ENCODE results near the gene SLC6A12. TPM values are rescaled to one million over a fixed set of nuclear protein-coding genes. Genes with fewer than 3 reads are reported as not detected.

Gene SLC6A12
- total RNA-seq, 1 experiment from 2014 or later = not detected

GRCh38 chr12:201361-201760, 12.6 kb downstream of the SLC6A12 start:
- TF ChIP-seq EZH2 (IDR thresholded peaks at IDR 0.05; ENCODE audit: low read depth) (no peak), CTCF (conservative IDR thresholded peaks at IDR 0.05) (no peak)
- no TSS peak for BruUV-seq (replicated peaks)
- DNase-seq = no peak

GRCh38 chr12:198705-199104, 15.3 kb downstream of the SLC6A12 start:
- Histone ChIP-seq H3F3A (ENCODE audit: insufficient read depth, low read depth) (no peaks in the 10 kb centered on the region), H3K4me3 (no peak overlapping the region), H3K4me1 (replicated peaks; ENCODE audit: insufficient read depth) (no peaks in the 10 kb centered on the region), H3K9me2 (ENCODE audit: insufficient read depth) (no peaks in the 10 kb centered on the region), H4K20me1 (ENCODE audit: insufficient read depth) (no peaks in the 10 kb centered on the region), H3K27ac (no peak overlapping the region), H3K79me2 (ENCODE audit: low read depth) (no peaks in the 10 kb centered on the region), H3K9me3 (ENCODE audit: insufficient read depth, low read depth) (no peaks in the 10 kb centered on the region), H3K27me3 (ENCODE audit: insufficient read depth, low read depth) (peaks cover 67% of the 10 kb centered on the region), H3K36me3 (ENCODE audit: low read depth) (no peaks in the 10 kb centered on the region), H3K4me2 (no peak overlapping the region), H2AFZ (no peak overlapping the region)
- no TSS peak for BruUV-seq (replicated peaks)
- ChIA-PET POLR2A (ENCODE audit: unreplicated experiment) (interaction anchor here (0.6 kb wide), 1 partner anchor 16 kb away, joined by 3 read pairs; no protein-coding TSS in a partner anchor), CTCF (no interaction called here)
- intact Hi-C loops (cut with micrococcal nuclease; ENCODE audit: unreplicated experiment) = no loop called here
- no peak for DNase-seq
- TF ChIP-seq EZH2 (IDR thresholded peaks at IDR 0.05; ENCODE audit: low read depth) = no peak
- TF ChIP-seq CTCF (conservative IDR thresholded peaks at IDR 0.05) = no peak

More at GRCh38 chr12:201361-201760, 12.6 kb downstream of the SLC6A12 start:
- Histone ChIP-seq H3K9me2 (ENCODE audit: insufficient read depth) (no peaks in the 10 kb centered on the region), H3K27ac (no peak overlapping the region), H3K36me3 (ENCODE audit: low read depth) (no peaks in the 10 kb centered on the region), H3K27me3 (ENCODE audit: insufficient read depth, low read depth) (peaks cover 55% of the 10 kb centered on the region), H3K4me1 (replicated peaks; ENCODE audit: insufficient read depth) (no peaks in the 10 kb centered on the region), H3F3A (ENCODE audit: insufficient read depth, low read depth) (no peaks in the 10 kb centered on the region), H3K9me3 (ENCODE audit: insufficient read depth, low read depth) (no peaks in the 10 kb centered on the region), H4K20me1 (ENCODE audit: insufficient read depth) (no peaks in the 10 kb centered on the region), H3K4me3 (no peak overlapping the region), H3K4me2 (no peak overlapping the region), H2AFZ (no peak overlapping the region), H3K79me2 (ENCODE audit: low read depth) (no peaks in the 10 kb centered on the region)
- ChIA-PET CTCF (no interaction called here), POLR2A (ENCODE audit: unreplicated experiment) (no interaction called here)
- intact Hi-C loops (cut with micrococcal nuclease; ENCODE audit: unreplicated experiment) = no loop called here

- H3K4me1 ChIP-seq (replicated peaks; ENCODE audit: insufficient read depth) = no peaks in the 10 kb centered on the region
- CTCF ChIA-PET = no interaction called here
Observed at GRCh38 chr12:197911-198695, 15.9 kb downstream of the SLC6A12 start.

More at GRCh38 chr12:197911-198695, 15.9 kb downstream of the SLC6A12 start:
- no peak for TF ChIP-seq EZH2 (IDR thresholded peaks at IDR 0.05; ENCODE audit: low read depth)
- TF ChIP-seq CTCF (conservative IDR thresholded peaks at IDR 0.05) = no peak
- H3K27me3 ChIP-seq (ENCODE audit: insufficient read depth, low read depth) = peaks cover 73% of the 10 kb centered on the region
- H3K4me3 ChIP-seq = no peak overlapping the region
- no peaks in the 10 kb centered on the region for H3K9me3 ChIP-seq (ENCODE audit: insufficient read depth, low read depth)
- no peaks in the 10 kb centered on the region for H3K36me3 ChIP-seq (ENCODE audit: low read depth)
- no peaks in the 10 kb centered on the region for H3K9me2 ChIP-seq (ENCODE audit: insufficient read depth)
- H3K27ac ChIP-seq = no peak overlapping the region
- H2AFZ ChIP-seq = no peak overlapping the region
- H4K20me1 ChIP-seq (ENCODE audit: insufficient read depth) = no peaks in the 10 kb centered on the region
- no TSS peak for BruUV-seq (replicated peaks)
- POLR2A ChIA-PET (ENCODE audit: unreplicated experiment) = interaction anchor here (0.6 kb wide), 1 partner anchor 16 kb away, joined by 3 read pairs; no protein-coding TSS in a partner anchor
- no peak overlapping the region for H3K4me2 ChIP-seq
- intact Hi-C loops (cut with micrococcal nuclease; ENCODE audit: unreplicated experiment) = no loop called here
- H3K79me2 ChIP-seq (ENCODE audit: low read depth) = no peaks in the 10 kb centered on the region
- H3F3A ChIP-seq (ENCODE audit: insufficient read depth, low read depth) = no peaks in the 10 kb centered on the region
- no peak for DNase-seq
